Retinal pigment epithelial cell (primary cell): ENCODE measurements around the gene LIN28B.

ENCODE experiments used
- DNase-seq: peaks from one replicate; pipeline ENCODE4 v3.0.0-alpha.2; 2010; ENCODE audit warnings: low read depth
- H3K4me3 ChIP-seq: 2 replicates; pipeline ENCODE4 v1.5.1; 2011; ENCODE audit warnings: mild to moderate bottlenecking, low read length, control low read depth, moderate library complexity
- CTCF ChIP-seq: conservative IDR thresholded peaks from 2 replicates; pipeline ENCODE4 v1.5.1; 2011; ENCODE audit warnings: low read depth, low read length, control low read depth, inconsistent platforms

Gene LIN28B

DNA sequence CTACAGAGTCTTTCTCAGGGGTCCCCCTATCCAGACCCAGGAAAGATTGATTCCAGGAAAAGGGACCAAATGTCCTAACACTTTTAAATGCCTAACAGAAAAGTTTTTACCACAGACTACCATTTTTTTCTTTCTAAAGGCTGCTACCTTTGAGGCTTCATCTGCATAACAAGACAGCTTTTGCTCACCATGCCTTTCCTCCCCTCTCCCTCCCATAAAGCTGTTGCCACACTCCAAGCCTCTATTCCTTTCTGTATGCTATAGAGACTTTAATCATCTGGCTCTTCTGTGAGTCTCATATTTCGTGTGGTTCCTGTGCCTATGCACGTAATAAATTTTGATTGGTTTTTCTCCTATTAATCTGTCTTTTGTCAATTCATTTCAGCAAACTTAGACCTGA is 26.0 kb upstream of the LIN28B start:
- no peak for DNase-seq
- no peak for TF ChIP-seq CTCF
- H3K4me3 ChIP-seq = no peak overlapping the region

GRCh38 chr6:104936766-104937535 is 20.0 kb upstream of the LIN28B start:
- TF ChIP-seq CTCF = no peak
- no peak for DNase-seq
- no peak overlapping the region for H3K4me3 ChIP-seq

GRCh38 chr6:104940238-104940892 is 16.5 kb upstream of the LIN28B start:
- DNase-seq = no peak
- H3K4me3 ChIP-seq = peak overlapping the region; percentile 49
- no peak for TF ChIP-seq CTCF

DNA sequence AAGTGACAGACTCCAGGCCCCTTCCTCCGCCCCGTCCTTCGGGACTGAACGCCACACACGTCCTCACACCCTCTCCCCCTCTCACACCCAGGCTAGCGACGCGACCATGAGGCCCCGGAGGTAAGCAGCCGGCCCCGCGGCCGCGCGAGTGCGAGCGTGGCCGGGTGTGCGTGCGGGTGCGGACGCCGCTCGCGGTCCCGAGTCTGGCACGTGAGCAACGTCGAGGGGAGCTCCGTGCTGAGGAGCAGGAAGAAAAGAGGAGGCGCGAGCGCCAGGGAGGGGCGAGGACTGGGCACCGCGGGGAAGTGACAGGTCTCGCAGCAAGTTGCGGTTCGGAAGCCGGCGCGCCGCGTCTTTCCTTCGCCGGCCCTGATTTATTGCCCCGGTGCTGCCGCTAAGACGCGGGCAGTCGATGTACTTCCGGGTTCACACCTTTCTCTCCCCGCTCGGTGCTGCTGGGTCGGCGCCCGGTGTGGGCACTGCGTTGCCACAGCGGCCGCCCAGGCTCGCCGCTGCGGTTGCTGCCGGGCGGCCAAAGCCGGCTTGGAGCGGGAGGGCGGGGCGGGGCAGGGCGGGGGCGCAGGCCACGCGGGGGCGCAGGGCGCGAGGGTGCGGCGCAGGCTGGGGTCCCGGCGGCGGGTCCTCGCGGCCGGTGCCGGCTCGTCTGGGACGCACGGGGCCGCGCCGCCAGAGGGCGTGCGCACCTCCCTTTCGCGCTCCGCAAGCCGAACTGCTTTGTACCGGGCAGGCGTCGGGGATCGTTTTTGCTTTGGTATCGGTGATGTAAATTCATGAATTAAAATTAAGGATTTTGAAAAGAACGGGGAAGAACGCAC is 15.8 kb upstream of the LIN28B start:
- DNase-seq = no peak
- H3K4me3 ChIP-seq = peak overlapping the region; percentile 66
- TF ChIP-seq CTCF = peak; percentile 59

DNA sequence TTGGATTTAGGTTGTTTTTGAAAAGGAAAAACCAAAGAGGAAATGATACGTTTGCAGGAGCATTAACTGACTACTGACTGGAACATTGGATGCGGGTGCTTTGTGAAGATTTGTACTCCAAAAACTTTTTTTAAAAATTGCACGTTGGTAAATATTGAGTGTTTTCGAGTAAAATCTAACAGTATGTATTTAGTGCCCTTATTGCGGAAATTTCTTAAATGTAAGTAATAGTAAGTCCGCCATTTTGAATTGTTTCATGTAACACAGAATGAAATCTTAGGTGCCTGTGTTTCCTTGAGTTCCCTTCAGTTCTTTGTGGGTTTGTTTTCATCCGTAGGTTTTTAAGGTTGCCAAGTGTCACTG is 15.2 kb upstream of the LIN28B start:
- no peak for TF ChIP-seq CTCF
- peak overlapping the region; percentile 66 for H3K4me3 ChIP-seq
- DNase-seq = no peak

GRCh38 chr6:104943781-104944180 is 13.1 kb upstream of the LIN28B start:
- no peak overlapping the region for H3K4me3 ChIP-seq
- no peak for TF ChIP-seq CTCF
- DNase-seq = no peak
